ENCODE results near the gene FNDC3B.

DNA sequence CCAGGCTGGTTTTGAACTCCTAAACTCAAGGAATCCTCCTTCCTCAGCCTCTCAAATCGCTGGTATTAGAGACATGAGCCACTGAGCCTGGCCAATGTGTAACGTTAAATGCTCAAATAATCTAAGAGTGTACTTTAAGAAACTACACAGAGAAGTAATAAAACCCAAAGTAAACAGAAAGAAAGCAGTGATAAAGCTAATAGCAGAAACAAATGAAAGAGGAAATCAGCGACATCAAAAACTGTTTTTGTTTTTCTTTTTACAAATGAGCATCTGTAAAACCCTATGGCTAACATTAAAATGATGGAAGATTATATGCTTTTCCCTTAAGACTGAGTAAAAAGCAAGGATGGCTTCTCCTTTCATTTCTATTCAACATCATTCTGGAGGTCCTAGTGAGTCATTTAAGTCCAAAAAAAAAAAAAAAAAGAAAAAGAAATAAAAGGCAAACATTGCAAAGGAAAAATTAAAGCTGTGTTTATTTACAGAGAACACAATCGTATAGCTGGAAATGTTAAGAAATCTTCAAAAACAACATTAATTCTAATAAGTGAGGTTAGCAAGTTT, 36.8 kb upstream of the FNDC3B start:
- TF ChIP-seq, protein P1, sequence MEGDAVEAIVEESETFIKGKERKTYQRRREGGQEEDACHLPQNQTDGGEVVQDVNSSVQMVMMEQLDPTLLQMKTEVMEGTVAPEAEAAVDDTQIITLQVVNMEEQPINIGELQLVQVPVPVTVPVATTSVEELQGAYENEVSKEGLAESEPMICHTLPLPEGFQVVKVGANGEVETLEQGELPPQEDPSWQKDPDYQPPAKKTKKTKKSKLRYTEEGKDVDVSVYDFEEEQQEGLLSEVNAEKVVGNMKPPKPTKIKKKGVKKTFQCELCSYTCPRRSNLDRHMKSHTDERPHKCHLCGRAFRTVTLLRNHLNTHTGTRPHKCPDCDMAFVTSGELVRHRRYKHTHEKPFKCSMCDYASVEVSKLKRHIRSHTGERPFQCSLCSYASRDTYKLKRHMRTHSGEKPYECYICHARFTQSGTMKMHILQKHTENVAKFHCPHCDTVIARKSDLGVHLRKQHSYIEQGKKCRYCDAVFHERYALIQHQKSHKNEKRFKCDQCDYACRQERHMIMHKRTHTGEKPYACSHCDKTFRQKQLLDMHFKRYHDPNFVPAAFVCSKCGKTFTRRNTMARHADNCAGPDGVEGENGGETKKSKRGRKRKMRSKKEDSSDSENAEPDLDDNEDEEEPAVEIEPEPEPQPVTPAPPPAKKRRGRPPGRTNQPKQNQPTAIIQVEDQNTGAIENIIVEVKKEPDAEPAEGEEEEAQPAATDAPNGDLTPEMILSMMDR (IDR thresholded peaks at IDR 0.05), result no peak
- no peak for TF ChIP-seq POLR2A (IDR thresholded peaks at IDR 0.05)

All from testis (tissue), 2 donors.